Measurements from ENCODE around the gene LRRC2. TPM values are rescaled to one million over a fixed set of nuclear protein-coding genes. Genes with fewer than 3 reads are reported as not detected.

The LRRC2 gene
- total RNA-seq, 1 experiment from 2014 or later, result 0.26 TPM

DNA sequence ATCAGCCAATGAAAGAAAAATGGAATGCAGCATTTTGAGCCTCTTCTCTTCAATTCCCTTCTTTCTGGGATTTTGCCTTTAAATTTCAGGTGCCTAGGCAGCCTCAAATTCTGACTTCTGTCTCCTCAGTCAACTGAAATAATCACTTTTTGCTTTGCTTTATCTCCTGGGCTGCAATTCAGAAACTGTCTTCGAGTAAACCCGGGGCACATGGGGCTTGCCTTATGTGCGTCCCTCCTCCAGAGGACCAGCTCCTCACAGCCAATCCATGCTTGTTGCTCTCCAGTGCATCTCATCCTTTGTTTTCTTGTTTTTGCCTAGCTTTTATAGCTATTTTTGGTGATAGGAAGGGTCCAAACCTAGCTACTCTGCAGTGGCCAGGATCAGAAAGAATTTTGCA is 59.6 kb downstream of the LRRC2 start:
- H3K27ac ChIP-seq (ENCODE audit: low read length), result no peak overlapping the region
- POLR2A ChIA-PET (ENCODE audit: unreplicated experiment), result no interaction called here
- no peaks in the 10 kb centered on the region for H3K79me2 ChIP-seq (ENCODE audit: low read length)
- intact Hi-C loops (cut with micrococcal nuclease), result no loop called here
- no peak overlapping the region for H3K4me2 ChIP-seq (ENCODE audit: low read length)
- H3K4me3 ChIP-seq (ENCODE audit: low read length), result no peak overlapping the region
- no peaks in the 10 kb centered on the region for H4K20me1 ChIP-seq (ENCODE audit: low read length)
- H3K27me3 ChIP-seq (ENCODE audit: low read length), result no peaks in the 10 kb centered on the region
- H2AFZ ChIP-seq (ENCODE audit: low read length), result no peak overlapping the region
- no TSS peak for BruUV-seq (replicated peaks)
- no peak overlapping the region for H3K9ac ChIP-seq (ENCODE audit: low read length)
- TF ChIP-seq EZH2phosphoT487 (IDR thresholded peaks at IDR 0.05; ENCODE audit: borderline replicate concordance, low read length) (no peak), CTCF (conservative IDR thresholded peaks at IDR 0.05; ENCODE audit: low read depth, low read length) (no peak), EZH2 (IDR thresholded peaks at IDR 0.05; ENCODE audit: low read length, unreplicated experiment) (no peak)
- CTCF ChIA-PET, result no interaction called here
- no peak for ATAC-seq
- H3F3A ChIP-seq (ENCODE audit: low read length, unreplicated experiment), result no peaks in the 10 kb centered on the region
- DNase-seq, result no peak
- H3K9me3 ChIP-seq (ENCODE audit: low read length), result no peaks in the 10 kb centered on the region
- no peaks in the 10 kb centered on the region for H3K36me3 ChIP-seq (ENCODE audit: low read depth, low read length)
- H3K9me2 ChIP-seq (replicated peaks; ENCODE audit: low read length), result no peaks in the 10 kb centered on the region
- H3K4me1 ChIP-seq (ENCODE audit: insufficient read depth, low read length), result no peaks in the 10 kb centered on the region

DNA sequence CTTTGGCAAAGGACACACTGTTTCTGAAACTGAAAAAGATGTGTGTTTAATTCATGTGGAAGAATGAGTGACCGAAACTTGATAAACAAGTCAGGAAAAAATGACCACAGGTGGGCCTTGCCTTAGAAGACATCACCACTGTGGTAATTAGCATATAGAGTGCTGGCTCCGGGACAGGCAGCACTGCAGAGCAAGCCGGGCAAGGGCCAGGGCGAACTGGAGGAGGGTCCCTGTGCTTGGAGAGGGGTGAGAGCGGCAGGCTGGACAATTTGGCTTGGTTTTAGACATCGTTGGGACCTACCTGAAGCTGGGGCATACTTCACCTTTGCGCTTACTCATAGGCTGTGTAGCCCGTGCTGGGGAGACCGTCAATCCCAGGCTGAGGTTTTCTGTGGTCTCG is 60.1 kb downstream of the LRRC2 start:
- no peak for TF ChIP-seq EZH2phosphoT487 (IDR thresholded peaks at IDR 0.05; ENCODE audit: borderline replicate concordance, low read length)
- no peak for TF ChIP-seq EZH2 (IDR thresholded peaks at IDR 0.05; ENCODE audit: low read length, unreplicated experiment)
- no peaks in the 10 kb centered on the region for H3K9me3 ChIP-seq (ENCODE audit: low read length)
- no peaks in the 10 kb centered on the region for H3K79me2 ChIP-seq (ENCODE audit: low read length)
- no peaks in the 10 kb centered on the region for H4K20me1 ChIP-seq (ENCODE audit: low read length)
- no peak overlapping the region for H3K9ac ChIP-seq (ENCODE audit: low read length)
- no peaks in the 10 kb centered on the region for H3F3A ChIP-seq (ENCODE audit: low read length, unreplicated experiment)
- 0 out of 2 replicates have a peak, but pooled peaks cover 1% of the 10 kb centered on the region for H3K4me1 ChIP-seq (ENCODE audit: insufficient read depth, low read length)
- DNase-seq (no peak), ATAC-seq (no peak)
- no peak overlapping the region for H2AFZ ChIP-seq (ENCODE audit: low read length)
- CTCF ChIA-PET, result no interaction called here
- intact Hi-C loops (cut with micrococcal nuclease), result no loop called here
- H3K4me3 ChIP-seq (ENCODE audit: low read length), result no peak overlapping the region
- H3K27ac ChIP-seq (ENCODE audit: low read length), result no peak overlapping the region
- no peaks in the 10 kb centered on the region for H3K9me2 ChIP-seq (replicated peaks; ENCODE audit: low read length)
- H3K27me3 ChIP-seq (ENCODE audit: low read length), result no peaks in the 10 kb centered on the region
- no TSS peak for BruUV-seq (replicated peaks)
- POLR2A ChIA-PET (ENCODE audit: unreplicated experiment), result no interaction called here
- H3K36me3 ChIP-seq (ENCODE audit: low read depth, low read length), result no peaks in the 10 kb centered on the region
- H3K4me2 ChIP-seq (ENCODE audit: low read length), result no peak overlapping the region

- Histone ChIP-seq H3K36me3 (ENCODE audit: low read depth, low read length) (no peaks in the 10 kb centered on the region), H4K20me1 (ENCODE audit: low read length) (no peaks in the 10 kb centered on the region), H3K9me3 (ENCODE audit: low read length) (no peaks in the 10 kb centered on the region), H3K79me2 (ENCODE audit: low read length) (no peaks in the 10 kb centered on the region), H2AFZ (ENCODE audit: low read length) (no peak overlapping the region), H3K9me2 (replicated peaks; ENCODE audit: low read length) (no peaks in the 10 kb centered on the region), H3K9ac (ENCODE audit: low read length) (no peak overlapping the region), H3K27ac (ENCODE audit: low read length) (no peak overlapping the region), H3K4me2 (ENCODE audit: low read length) (no peak overlapping the region), H3K4me3 (ENCODE audit: low read length) (no peak overlapping the region), H3K27me3 (ENCODE audit: low read length) (no peaks in the 10 kb centered on the region), H3F3A (ENCODE audit: low read length, unreplicated experiment) (no peaks in the 10 kb centered on the region), H3K4me1 (ENCODE audit: insufficient read depth, low read length) (0 out of 2 replicates have a peak, but pooled peaks cover 10% of the 10 kb centered on the region)
- ATAC-seq (no peak), DNase-seq (no peak)
- TF ChIP-seq EZH2phosphoT487 (IDR thresholded peaks at IDR 0.05; ENCODE audit: borderline replicate concordance, low read length) (no peak), CTCF (conservative IDR thresholded peaks at IDR 0.05; ENCODE audit: low read depth, low read length) (no peak), EZH2 (IDR thresholded peaks at IDR 0.05; ENCODE audit: low read length, unreplicated experiment) (no peak)
- BruUV-seq (replicated peaks), result no TSS peak
- POLR2A ChIA-PET (ENCODE audit: unreplicated experiment), result no interaction called here
- CTCF ChIA-PET, result no interaction called here
- intact Hi-C loops (cut with micrococcal nuclease), result no loop called here
These were observed 61.3 kb downstream of the LRRC2 start for GRCh38 chr3:46504789-46505188.

Measured in PC-3 (cell line).